GM21619 (cell line): Measurements from ENCODE around the gene CAMTA2.
A peak's percentile ranks its signal among the peaks of the same experiment; 100 is the strongest.

ENCODE experiments used
- ATAC-seq: cut with Tn5 transposase; IDR thresholded peaks from one replicate; pipeline ENCODE4 v1.9.1; 2021; ENCODE audit not compliant: unreplicated experiment

The CAMTA2 gene

GRCh38 chr17:4968486-4969046 lies 18.9 kb downstream of the CAMTA2 start:
- ATAC-seq: no peak

- peak; percentile 54 for ATAC-seq
These were observed 19.7 kb downstream of the CAMTA2 start, which contains the start of gene SPAG7 for GRCh38 chr17:4967539-4968485. SPAG7 (minus strand) TSS chr17:4967817; CDS start chr17:4967804, 13 bp downstream.

- peak; percentile 77 for ATAC-seq
These were observed 20.5 kb downstream of the CAMTA2 start for GRCh38 chr17:4966844-4967538.

- no peak for ATAC-seq
These were observed 22.0 kb downstream of the CAMTA2 start for GRCh38 chr17:4965311-4965986.

GRCh38 chr17:4960279-4960922 lies 27.1 kb downstream of the CAMTA2 start:
- ATAC-seq: no peak

- no peak for ATAC-seq
These were observed 28.1 kb downstream of the CAMTA2 start for GRCh38 chr17:4959261-4959965.

- ATAC-seq: no peak
These were observed 29.4 kb downstream of the CAMTA2 start for GRCh38 chr17:4958102-4958501.

GRCh38 chr17:4956493-4957061 lies 30.9 kb downstream of the CAMTA2 start:
- ATAC-seq: no peak

GRCh38 chr17:4955091-4955490 lies 32.4 kb downstream of the CAMTA2 start:
- ATAC-seq: no peak

- ATAC-seq: no peak
These were observed 34.0 kb downstream of the CAMTA2 start for GRCh38 chr17:4953451-4953961.

- no peak for ATAC-seq
These were observed 36.0 kb downstream of the CAMTA2 start for GRCh38 chr17:4951486-4951885.

GRCh38 chr17:4950746-4951204 lies 36.7 kb downstream of the CAMTA2 start, which contains the start of gene ENO3:
ENO3 (plus strand) TSS chr17:4951119; CDS start chr17:4951830, 711 bp downstream.
- no peak for ATAC-seq

- ATAC-seq: peak; percentile 5
These were observed 37.3 kb downstream of the CAMTA2 start for GRCh38 chr17:4950075-4950745.

- peak; percentile 23 for ATAC-seq
These were observed 38.0 kb downstream of the CAMTA2 start for GRCh38 chr17:4949321-4950074.

- ATAC-seq: peak; percentile 23
These were observed 38.5 kb downstream of the CAMTA2 start for GRCh38 chr17:4948931-4949320.

- ATAC-seq: no peak
These were observed 39.1 kb downstream of the CAMTA2 start, which contains the start of gene PFN1 for GRCh38 chr17:4948166-4948930. PFN1 (minus strand) TSS chr17:4948530; CDS start chr17:4948394, 136 bp downstream.
